Heart left ventricle (tissue), 13 donors: ENCODE measurements around the gene RUVBL2.

Experiments
- CTCF ChIP-seq, 12 donors: fragments of 200-600 bp; sonication (generic) in 4 of 12; IDR thresholded peaks; one replicate each; pipeline versions ENCODE4 v1.5.0 to v1.8.0; 2018 to 2022; ENCODE audit warnings: antibody characterized with exemption in 12 of 12, mild to moderate bottlenecking in 5 of 12
- POLR2A ChIP-seq, 2 donors: fragments of 450-650 bp; IDR thresholded peaks; one replicate each; pipeline ENCODE4 v1.6.1; 2017; ENCODE audit warnings: antibody characterized with exemption in 2 of 2, mild to moderate bottlenecking in 2 of 2, moderate library complexity in 2 of 2
- donor health status: ischemic (EF 13 %, LVEDD 7.1; RV severe dilation, severe dysfunction).
- donor health status: DM: no; HTN: yes; CAD: no.
- donor health status: DM: no; HTN: no; CAD: no.
- donor health status: ischemic (EF 25% LVEDD 6.9; RV normal size, moderate dysfunction).
- donor health status: ischemic (EF 25% LVEDD 5.7; RV mildly dilated, moderate dysfunction).
- donor health status: ischemic (EF 35%, LVEDD 5.7; RV mildly dilated, moderate dysfunction).
- donor health status: nonischemic (EF 11% LVEDD 7.7; RV severe dilation, severe dysfunction).
- donor health status: DM: yes; HTN: yes; CAD: no.
- donor health status: PGD.
- donor health status: ischemic (EF 29% LVEDD 5.4; RV normal size, mild dysfunction).
- donor health status: nonischemic (EF 23%, LVEDD 6.1; RV moderate dilation, normal function).

GRCh38 chr19:49009828-49010227 is 16.1 kb downstream of the RUVBL2 start:
- TF ChIP-seq CTCF (IDR thresholded peaks at IDR 0.05) (no peak), POLR2A (IDR thresholded peaks at IDR 0.05) (no peak)
